GF-D8 (cell line): ENCODE measurements around the gene MASP2.
"Not testable (repeated sequence)": the region's sequence is repeated elsewhere in the genome, so short reads cannot be mapped to it uniquely, and the experiment has no call there.

Source experiments
- DNase-seq: peaks from one replicate; lab custom pipeline; 2025; lab: John Stamatoyannopoulos, UW

The MASP2 gene

GRCh38 chr1:11039351-11040104 lies 7.5 kb downstream of the MASP2 start:
- DNase-seq: no peak

DNA sequence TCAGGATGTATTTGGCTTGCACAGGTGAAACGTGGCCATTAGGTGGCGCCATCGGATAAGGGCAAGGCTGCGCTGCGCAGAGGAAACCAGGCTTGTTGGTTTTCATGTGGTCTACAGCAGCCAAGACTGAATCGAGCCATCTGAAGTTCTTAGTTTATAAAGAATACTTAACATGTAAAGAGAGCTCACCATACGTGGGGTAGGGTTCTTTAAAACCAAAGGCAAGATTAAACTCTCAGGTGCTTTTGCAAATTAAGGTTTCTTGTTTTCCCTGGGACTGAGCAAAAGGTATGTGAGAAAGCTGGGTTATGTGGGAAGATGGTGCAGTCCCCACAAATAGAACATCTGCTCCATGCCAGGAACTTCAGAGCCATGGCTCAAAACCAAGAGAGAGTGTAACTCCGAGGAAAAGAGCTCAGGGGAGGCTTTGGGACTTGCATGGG lies 9.3 kb downstream of the MASP2 start:
- DNase-seq: peak; percentile 37

DNA sequence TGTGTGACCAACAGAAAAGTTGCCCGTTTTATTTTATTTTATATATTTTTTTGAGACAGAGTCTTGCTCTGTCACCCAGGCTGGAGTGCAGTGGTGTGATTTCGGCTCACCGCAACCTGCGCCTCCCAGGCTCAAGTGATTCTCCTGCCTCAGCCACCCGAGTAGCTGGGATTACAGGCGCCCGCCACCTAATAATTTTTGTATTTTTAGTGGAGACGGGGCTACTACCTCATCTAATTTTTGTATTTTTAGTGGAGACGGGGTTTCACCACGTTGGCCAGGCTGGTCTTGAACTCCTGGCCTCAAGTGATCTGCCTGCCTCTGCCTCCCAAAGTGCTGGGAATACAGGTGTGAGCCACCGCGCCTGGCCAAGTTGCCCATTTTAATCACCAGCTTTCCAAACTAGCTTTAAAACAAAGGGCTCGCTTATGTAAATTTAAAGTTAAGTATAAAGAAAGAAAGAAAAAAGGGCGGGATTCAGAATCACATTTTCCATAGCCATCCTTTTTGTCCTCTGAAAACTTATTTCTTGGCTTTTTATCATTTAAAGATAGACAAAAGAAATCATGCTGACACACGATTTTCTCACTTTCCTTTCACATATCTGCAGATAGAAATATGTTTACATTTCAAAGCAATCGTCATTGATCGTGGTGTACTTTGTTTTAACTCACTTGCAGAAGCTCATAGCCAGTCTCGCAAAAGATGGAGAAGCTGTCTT lies 9.9 kb downstream of the MASP2 start:
- not testable (repeated sequence) for DNase-seq

- no peak for DNase-seq
Observed at GRCh38 chr1:11031624-11032262, 15.3 kb downstream of the MASP2 start.

GRCh38 chr1:11030865-11031264 lies 16.2 kb downstream of the MASP2 start:
- DNase-seq: no peak

GRCh38 chr1:11028018-11028417 lies 19.0 kb downstream of the MASP2 start:
- no peak for DNase-seq

GRCh38 chr1:11027316-11027715 lies 19.7 kb downstream of the MASP2 start:
- no peak for DNase-seq

- no peak for DNase-seq
Observed at GRCh38 chr1:11026903-11027302, 20.1 kb downstream of the MASP2 start.

GRCh38 chr1:11026052-11026451 lies 21.0 kb downstream of the MASP2 start:
- DNase-seq: no peak

GRCh38 chr1:11025618-11026017 lies 21.4 kb downstream of the MASP2 start:
- no peak for DNase-seq

- DNase-seq: no peak
Observed at GRCh38 chr1:11024874-11025203, 22.2 kb downstream of the MASP2 start.

GRCh38 chr1:11024154-11024873 lies 22.7 kb downstream of the MASP2 start:
- DNase-seq: no peak

DNA sequence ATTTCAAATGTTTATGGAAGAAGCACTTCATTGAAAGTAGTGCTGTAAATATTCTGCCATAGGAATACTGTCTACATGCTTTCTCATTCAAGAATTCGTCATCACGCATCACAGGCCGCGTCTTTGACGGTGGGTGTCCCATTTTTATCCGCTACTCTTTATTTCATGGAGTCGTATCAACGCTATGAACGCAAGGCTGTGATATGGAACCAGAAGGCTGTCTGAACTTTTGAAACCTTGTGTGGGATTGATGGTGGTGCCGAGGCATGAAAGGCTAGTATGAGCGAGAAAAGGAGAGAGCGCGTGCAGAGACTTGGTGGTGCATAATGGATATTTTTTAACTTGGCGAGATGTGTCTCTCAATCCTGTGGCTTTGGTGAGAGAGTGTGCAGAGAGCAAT lies 23.8 kb downstream of the MASP2 start:
- no peak for DNase-seq

DNA sequence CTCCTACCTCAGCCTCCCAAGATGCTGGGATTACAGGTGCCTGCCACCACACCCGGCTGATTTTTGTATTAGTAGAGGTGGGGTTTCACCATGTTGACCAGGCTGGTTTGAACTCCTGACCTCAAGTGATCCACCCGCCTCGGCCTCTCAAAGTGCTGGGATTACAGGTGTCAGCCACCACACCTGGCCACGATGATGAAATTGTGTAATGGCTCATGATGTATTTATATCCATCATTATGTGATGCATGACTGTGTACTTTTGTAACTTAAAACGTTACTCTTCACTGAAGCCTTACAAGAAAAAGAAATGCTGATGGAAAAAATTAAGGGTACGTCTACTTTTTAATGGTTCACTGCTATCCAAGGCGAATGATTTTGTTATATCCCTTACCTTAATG lies 27.1 kb downstream of the MASP2 start:
- no peak for DNase-seq

DNA sequence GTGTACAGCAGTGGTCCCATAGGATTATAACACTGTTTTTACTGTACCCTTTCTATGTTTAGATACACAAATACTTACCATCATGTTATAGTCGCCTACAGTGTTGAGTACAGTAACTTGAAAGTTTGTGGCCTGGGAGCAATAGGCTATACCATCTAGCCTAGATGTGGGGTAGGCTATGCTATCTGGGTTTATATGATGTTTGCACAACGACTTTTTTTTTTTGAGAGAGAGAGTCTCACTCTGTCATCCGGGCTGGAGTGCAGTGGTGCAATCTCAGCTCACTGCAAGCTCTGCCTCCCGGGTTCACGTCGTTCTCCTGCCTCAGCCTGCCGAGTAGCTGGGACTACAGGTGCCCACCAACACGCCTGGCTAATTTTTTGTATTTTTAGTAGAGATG lies 27.7 kb downstream of the MASP2 start:
- DNase-seq: not testable (repeated sequence)

GRCh38 chr1:11013160-11013531 lies 33.9 kb downstream of the MASP2 start:
- no peak for DNase-seq

DNA sequence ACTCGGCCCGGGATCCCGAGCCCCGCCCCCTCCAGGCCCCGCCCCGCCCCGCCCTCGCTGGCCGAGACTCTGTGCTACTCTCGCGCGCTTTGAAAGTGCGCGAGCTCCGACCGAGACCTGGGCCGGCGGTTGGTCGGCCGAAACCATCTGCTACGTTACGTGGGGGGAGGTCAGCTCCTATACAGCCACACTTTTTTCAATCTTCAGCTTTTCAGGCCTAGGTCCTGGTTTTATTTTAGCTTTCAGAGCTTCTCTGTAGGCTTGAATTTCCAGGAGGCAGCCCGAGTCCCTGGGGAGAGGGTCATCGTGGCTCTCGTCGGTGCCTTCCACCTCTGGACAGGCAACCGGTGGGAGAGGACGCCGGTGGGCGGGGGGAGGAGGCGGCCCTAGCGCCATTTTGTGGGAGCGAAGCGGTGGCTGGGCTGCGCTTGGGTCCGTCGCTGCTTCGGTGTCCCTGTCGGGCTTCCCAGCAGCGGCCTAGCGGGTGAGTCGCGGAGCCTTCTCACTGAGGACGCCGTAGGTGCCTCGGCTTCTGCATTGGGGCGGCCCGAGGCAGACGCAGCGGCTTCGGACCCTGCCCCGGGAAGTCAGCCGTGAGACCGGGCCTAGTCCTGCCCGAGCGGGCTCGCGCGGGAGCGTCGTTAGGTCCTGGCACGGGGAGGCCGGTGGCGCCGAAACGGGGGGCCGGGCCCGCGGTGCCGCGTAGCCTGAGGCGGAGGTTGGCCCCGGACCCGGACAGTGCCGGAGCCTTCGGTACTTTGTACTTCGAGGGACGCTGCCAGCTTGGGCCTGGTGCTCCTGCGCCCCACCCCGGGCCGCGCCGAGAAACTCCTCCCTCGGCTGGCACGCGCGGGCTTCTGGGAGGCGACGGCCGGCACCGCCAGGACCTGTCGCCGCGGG lies 34.5 kb downstream of the MASP2 start, which contains the start of gene TARDBP:
Gene TARDBP, plus strand, starts transcription at position 395 of the 900 bp plus-strand sequence. CDS start 1,074 bp downstream, outside the sequence.
- peak; percentile 61 for DNase-seq

DNA sequence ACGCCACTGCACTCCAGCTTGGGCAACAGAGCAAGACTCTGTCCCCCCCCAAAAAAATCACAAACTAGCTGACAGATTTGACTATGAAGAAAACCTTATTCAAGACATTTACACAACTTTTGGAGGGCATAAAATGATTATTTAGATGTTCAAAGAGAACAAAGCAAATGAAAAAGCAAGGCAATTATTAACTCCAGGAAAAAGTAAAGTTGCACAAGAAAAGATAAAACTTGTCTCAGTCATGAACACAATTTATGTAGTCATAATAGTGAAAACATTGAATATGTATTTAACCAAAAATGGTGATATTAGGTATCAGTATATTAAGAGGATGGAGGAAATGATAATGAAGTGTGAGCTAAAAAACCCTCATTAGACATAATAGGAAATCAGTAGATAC lies 46.5 kb downstream of the MASP2 start:
- no peak for DNase-seq

DNA sequence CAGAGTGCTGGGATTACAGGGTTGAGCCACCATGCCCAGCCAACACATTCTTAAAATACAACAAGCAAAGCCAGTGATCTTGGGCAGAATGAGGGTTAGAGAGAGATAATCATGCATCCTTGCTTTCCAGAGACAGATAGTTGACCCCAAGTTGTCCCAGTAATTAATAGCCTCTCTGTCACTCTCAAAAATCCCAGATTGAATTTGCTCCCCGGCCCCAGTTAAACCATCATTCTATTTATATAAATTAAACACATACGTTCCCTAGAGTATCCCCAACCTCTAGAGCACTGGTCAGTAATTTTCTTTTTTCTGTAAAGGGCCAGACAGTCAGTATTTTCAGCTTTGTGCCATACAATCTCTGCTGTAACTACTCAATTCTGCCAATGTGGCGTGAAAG lies 50.9 kb downstream of the MASP2 start:
- no peak for DNase-seq

DNA sequence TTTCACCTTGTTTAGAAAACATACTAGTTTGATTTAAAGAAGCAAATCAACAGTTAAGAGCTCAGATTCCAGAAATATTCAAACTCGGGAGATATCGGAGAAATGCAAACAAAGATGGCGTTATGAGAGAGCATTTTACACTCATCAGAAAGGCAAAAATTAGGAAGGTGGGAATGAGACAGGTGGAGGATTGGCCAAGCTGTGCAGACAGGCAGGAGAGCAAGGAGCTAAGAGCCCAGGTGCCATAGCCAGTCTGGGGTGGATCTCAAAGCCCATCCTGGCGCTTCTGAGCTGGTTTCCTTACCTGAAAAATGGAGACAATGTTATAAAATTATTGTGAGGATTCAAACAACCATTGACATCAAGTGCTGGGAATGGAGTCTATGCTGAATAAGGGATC lies 54.2 kb downstream of the MASP2 start:
- no peak for DNase-seq

GRCh38 chr1:10992004-10992403 lies 55.0 kb downstream of the MASP2 start:
- DNase-seq: not testable (repeated sequence)
